ENCODE results near the gene IVD.

The IVD gene

DNA sequence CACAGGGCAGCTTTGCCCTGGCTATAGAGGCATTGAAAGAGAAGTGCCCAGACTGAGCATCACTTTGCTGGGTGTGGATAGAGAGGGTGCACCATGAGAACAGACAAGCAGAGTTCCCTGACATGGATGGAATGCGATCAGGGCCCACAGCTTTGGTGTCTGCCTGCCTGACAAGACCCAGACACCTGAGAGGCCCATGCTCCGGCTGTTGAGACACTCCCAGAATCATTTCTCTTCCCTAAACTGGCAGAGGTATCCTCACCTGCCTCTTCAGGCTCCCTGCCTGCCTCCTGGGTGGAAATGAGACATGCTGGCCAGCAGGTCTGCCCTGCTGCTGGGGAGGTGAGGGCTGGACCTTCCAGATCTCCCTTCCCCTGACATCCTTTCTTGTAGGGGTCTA is 54.8 kb downstream of the IVD start:
- no peak for DNase-seq (ENCODE audit: low spot score)

DNA sequence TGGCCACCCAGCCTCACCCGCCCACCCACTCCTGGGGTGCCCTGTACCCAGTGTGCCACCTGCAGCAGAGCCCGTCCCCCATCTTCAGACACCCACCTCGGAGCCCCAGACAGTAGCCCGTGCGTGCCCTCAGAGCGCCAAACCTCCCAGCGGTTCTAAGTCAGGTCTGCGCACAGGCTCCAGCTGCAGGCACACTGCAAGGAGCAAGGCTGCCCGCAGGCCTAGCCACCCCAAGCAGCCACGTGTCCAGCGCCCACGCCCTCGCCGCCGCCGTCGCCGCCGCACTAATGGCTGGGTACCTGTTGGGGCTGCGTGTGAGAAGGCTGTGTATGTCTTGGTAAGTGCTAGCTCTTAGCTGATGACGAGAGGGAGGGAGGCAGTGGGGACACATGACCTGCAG is 56.4 kb downstream of the IVD start:
- DNase-seq (ENCODE audit: low spot score), result no peak

DNA sequence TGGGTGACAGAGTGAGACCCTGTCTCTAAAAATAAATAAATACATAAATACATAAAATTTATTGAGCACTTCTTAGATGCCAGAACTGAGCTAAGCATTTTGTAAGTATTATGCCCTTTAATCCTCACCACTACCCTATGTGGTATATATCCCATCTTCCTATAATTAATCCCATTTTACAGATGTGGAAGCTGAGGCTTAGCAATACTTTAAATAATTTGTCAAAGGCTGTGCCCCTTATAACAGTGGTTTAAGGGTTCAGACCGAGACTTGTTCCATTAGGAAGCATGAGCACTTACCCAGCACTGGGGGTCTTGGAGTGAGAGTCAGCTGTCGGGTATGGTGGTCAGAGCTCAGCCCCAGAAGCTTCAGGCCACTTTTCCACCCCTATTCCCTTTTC is 57.7 kb downstream of the IVD start:
- DNase-seq (ENCODE audit: low spot score), result no peak

DNA sequence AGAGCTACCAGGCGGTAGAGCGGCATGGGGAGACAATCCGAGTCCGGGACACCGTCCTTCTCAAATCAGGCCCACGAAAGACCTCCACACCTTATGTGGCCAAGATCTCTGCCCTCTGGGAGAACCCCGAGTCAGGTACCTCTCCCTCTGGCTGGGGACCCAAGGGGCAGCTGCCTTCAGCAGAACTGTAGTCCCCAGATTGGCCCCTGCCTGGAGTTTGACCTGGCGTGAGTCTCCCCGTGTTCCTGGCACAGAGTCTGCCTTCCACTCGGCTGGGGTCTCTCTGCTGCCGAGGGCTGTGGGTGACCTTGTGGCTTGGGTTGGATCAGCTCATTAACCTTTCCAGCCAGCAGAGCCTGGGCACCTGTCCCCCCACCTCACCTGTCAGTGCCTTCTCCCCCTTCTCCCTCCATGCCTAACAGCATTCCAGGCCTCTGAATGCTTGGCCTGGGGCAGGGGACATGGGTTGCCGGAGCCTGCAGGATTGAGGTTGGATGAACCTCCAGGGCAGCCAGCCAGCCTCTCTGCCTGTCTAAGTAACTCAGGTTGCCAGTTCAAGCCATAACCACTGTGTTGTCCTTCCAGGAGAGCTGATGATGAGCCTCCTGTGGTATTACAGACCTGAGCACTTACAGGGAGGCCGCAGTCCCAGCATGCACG is 58.4 kb downstream of the IVD start:
- DNase-seq (ENCODE audit: low spot score), result no peak

DNA sequence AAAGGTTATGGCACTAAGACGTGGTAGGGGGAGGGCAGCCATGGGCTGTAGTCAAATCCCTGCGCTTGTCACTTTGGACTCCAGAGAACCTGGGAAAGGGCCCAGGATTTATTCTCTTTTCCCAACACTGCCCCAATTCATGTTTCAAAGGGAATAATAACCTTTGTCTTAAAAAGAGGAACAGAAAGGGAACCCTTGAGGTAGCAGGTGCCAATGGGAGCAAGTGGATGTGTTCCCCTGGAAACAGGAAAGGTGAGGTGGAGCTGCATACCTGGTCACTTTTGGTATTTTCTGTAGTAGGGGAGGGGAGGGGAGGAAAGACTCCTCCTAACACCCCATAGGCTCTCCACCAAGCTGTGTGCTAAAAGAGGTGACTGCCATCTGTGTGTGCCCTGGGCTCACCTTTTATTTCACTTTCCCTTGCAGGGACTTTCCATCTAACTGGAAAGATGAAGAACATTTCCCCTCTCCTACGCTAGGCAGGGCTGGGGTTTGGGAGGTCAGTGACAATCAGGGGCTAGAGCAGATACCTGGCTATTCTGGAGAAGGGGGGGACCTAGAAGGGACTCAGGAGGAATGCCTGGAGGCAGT is 59.1 kb downstream of the IVD start:
- DNase-seq (ENCODE audit: low spot score), result no peak

DNA sequence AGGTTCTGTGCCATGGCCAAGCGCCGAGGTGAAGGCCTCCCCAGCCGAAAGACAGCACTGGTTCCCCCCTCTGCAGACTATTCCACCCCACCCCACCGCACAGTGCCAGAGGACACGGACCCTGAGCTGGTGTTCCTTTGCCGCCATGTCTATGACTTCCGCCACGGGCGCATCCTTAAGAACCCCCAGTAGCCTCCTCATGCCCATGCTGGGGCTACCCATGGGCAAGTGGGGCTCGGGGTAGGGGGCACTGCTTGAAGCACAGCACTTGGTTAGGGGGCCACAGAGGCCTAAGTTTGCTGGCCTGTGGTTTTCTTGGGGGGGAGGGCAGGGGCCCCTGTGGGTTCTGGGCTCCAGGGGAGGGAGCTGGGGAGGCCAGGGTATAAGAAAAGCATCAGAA is 60.3 kb downstream of the IVD start:
- DNase-seq (ENCODE audit: low spot score), result no peak

DNA sequence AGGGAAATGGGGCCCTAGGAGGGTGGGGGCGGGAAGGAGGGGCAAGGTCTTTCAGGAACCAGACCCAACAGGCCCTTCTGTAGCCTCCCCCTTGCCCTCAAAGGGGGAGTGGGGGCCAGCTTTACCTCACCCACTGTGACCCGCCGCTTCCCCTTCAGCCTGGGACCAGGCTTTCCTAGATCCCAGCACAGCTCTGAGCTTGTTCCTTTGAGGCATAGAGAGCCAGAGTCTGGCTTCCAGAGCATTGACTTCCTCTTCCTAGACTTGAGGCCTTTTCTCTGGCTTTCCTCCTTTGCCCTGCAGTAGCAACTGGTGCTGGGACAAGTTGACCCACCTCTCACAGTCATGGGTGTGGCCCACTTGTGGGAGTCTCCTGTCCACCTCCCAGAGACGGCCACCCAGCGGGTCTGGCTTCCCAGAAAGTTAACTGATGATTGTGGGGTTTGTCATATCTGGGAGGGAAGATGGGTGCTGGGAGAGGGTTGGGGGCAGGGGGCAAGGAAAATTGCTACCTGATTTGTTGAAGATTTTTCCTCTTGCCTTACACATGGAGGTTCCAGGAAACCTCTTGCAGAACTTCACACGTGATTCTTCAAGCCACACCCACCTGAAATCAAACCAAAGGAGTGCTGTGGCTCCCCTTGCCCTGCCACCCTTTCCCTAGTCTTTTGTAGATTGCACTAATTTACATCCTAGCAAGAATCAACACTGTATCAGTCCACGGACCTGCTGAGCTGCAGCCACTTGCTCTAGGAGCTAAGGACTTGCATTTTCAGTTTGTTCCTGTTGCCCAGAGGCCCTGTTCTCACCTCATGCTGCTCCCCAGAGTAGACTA is 61.0 kb downstream of the IVD start:
- DNase-seq (ENCODE audit: low spot score), result no peak

DNA sequence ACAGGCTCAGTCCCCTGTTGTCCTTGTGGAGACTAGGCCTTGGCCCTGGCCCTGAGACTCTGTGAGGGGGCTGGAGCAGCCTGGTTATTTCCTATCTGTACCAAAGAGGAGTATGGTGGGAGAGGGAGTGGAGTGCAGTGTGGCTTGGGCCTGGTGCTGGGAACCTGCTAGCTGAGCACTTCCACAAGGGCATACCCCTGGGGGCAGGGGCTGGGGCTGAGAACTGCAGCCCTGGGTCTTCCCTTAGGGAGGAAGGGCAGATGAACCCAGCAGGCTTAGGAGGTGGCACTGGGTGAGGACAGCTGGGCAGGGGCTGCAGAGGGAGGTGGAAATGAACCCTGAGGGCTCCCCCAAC is 61.6 kb downstream of the IVD start:
- no peak for DNase-seq (ENCODE audit: low spot score)

DNA sequence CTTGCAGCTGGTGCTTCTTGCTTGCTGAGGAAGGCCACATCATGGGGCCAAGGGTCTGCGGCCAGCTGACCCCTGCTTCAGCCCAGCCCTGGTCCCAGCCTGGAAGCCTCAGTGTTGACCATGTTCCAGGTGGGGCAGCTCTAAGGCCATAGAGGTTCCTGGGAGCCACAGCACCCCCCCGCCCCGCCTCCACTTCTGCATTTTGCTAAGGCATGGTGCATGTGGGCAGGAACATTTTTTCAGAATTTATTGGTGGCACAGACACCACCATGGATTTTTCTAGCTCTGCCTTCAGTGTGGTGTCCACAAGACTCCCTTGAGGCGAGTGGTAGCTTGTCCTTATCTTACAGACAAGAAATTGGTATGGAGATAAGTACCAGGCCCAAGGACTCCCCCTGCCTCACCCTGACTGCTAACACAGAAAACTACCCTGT is 63.3 kb downstream of the IVD start:
- DNase-seq (ENCODE audit: low spot score), result no peak

DNA sequence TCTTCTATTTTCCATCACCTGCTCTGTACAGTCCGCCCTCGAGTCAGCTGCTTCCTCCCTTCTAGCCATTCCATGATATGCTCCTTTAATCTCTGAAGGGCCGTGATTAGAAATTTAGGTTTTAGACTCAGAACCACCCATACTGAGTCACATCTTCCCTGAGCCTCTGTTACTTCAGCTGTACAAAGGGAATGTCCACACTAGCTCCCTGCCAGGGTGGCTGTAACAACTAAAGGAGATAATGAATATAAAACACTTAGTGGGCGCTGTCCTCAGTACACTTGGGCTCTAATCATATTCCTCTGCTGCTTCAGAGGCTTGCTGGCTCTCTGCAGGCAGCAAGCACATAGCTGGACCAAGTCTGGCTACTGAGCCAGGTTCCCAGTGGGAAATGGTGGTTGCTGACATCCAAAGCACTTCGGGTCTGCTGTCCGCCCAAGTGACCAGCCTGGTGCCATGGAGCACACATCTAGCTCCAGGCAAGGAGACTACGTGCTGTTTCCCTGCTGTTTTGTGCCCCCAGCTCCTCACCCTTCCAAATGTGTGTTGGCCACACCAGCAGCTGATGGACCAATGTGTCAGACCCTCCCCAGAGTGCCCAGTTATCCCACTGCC is 64.3 kb downstream of the IVD start:
- no peak for DNase-seq (ENCODE audit: low spot score)

DNA sequence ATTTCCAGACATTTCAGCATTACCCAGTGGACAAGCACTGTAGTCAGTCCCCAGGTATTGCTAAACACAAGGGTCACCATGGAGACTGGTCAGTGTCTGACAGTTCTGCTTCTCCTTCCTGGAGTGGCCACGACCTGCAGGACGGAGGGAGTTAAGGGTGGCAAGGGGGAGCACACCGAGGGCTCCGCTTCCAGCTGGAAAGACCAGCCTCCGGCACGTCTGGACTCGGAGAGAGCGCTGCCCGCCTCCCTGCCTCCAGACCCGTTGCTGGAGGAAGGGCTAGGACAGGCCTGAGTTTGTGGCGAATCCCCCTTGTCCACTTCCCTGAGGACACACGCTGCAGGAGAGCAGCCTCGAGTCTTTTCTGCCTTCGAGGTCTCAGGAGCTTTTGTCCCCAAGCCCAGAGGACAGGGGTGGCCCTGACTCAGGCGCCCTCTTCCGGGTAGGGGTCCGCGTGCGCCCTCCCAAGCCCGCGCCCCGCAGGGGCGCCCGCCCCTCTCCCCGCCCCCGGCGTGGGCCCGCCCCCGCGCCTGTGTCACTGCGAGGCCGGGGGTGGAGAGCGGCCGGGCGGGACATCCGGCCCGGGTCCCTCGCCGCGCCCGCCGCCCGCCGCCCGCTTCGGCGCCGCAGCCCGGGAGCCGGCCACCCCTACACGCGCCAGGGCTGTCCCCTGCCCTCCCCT is 65.0 kb downstream of the IVD start, which contains the start of gene CHST14:
Gene CHST14 (plus strand): TSS at position 562 of the 682 bp plus-strand sequence. CDS start 230 bp downstream, outside the sequence.
- DNase-seq (ENCODE audit: low spot score), result peak; percentile 80
